Stimulated activated CD4-positive, alpha-beta T cell treated with anti-CD3 and anti-CD28 coated beads, Interleukin-1b, Interleukin-23, amount 100 ng/mL, for 4 hours (primary cell): ENCODE data around the gene ME3.
"Not testable (repeated sequence)": the region's sequence is repeated elsewhere in the genome, so short reads cannot be mapped to it uniquely, and the experiment has no call there.

Experiments
- DNase-seq, 2 donors: peaks; one replicate each; pipeline ENCODE4 v3.0.0-alpha.2; 2020; ENCODE audit warnings: low read depth in 2 of 2

The ME3 gene

DNA sequence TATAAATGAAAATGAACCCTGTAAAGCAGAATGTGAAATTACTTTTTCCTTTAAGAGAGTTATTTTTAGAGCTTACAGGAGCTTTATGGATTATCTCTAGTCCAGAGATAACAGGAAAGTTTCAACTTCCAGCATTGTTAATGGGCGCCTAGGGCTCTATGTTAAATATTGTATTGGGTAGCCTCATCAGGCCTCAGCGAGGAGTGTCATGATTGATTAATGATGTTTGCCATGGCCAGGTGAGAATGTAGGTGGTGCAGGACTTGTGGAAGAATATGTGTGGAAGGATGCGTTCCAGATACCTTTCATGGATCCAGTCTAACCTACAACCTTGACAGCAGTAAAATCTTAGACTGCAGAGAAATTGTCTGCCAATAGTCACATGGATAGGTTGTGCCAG lies 50.6 kb downstream of the ME3 start:
- DNase-seq: no peak

DNA sequence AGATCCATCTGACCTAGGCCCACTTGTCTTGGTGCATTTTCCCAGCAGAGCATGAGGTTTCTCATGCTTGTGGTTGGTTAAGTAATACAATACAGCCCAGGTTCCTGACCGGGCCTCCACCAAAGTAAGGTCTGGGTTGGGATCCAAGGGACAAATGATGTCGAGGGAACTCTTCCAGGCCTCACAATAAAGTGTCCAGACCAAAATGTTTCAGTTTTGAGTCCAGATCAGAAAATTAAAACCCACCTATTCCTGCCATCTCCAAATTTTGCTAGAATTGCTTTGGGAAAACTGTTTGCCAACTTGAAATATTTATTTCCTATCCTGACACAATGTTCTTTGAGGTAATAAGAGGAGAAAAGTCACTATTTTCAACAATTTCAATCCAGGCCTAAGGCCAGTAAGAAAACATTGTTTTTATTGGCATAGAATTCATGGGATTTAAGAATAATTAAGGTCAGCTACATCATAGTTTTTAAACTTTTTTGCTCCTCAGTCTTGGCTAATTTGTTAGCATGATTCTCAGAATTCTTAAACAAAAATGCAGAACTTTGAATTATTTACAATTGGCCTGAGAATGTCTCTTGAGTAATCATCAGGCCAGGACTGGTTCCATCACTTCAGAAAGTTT lies 51.4 kb downstream of the ME3 start:
- DNase-seq: no peak

GRCh38 chr11:86619428-86619827 lies 53.0 kb downstream of the ME3 start:
- not testable (repeated sequence) for DNase-seq

DNA sequence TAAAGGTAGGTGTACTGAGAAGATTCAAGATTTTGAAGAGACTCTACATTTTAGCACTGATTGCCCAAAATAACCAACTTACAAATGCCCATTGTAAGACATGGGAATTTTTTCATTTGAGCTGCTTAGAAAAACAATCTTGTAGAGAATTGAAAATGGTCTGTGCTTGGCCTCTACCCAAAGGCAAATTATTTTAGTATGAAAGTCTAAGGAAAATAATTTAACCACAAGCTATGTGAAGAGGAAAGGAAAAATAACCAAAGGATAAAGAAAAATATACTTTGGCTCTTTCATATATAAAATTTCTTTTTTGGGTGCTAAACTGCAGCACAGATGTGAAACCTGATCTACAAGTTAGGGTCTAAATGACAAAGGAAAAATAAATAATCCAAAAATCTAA lies 54.9 kb downstream of the ME3 start:
- DNase-seq: no peak

DNA sequence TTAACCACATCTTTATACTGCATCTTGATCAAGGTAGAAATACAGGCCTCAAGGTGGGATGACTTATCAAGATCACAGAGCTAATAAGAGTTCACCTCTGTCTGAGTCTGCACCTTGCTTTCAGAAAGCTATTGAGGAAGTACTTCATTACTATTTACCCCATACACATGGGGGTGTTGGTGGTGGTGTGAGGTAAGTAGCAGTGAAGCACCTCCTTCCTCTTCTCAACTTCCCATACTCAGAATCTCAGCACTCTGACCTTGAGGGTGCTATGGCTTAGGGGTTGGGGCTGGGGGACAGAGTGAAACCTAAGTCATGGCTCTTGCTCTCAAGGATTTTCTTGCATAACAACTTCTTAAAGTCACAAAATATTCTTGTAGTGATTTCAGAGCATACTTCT lies 56.9 kb downstream of the ME3 start:
- no peak for DNase-seq

GRCh38 chr11:86610559-86611341 lies 61.7 kb downstream of the ME3 start:
- no peak for DNase-seq

GRCh38 chr11:86608251-86608799 lies 64.1 kb downstream of the ME3 start:
- no peak for DNase-seq

- no peak for DNase-seq
Observed at GRCh38 chr11:86606836-86607481, 65.5 kb downstream of the ME3 start.

- no peak for DNase-seq
Observed at GRCh38 chr11:86606270-86606835, 66.1 kb downstream of the ME3 start.

DNA sequence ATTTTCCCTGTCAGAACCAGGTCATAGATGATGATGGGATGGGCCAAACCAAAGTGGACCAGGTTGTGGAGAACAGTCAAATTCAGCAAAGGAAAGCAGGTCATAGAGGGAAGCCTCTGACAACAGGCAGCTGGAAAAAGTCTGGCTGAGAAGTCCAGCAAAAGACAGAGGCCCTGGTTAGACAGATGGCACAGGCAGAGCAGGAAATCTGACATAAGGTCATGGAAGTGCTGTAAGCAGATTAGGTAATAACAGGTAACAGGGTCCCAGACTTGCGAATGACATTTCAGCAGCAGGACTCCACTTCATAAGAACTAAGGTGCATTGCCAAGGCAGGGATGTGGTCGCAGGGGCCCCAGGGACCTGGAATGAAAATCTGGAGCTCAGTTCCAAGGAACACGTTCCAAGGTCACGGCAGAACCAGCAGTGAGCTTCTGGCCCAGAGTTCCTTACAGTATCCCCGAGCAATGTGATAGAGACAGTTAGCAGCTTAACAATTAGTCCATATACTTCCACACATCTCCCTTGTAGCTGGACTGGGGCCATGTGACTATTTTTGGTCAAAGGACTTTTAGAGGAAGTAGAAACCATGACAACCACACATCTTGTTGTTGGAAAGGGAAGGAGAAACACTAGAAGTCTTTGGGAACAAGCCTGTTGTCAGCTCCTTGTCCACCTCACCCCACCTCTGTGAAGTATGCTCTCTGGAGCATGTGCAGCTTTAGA lies 75.4 kb downstream of the ME3 start:
- DNase-seq: no peak

GRCh38 chr11:86595955-86596354 lies 76.5 kb downstream of the ME3 start:
- no peak for DNase-seq

- no peak for DNase-seq
Observed at GRCh38 chr11:86595451-86595850, 77.0 kb downstream of the ME3 start.

GRCh38 chr11:86594746-86595145 lies 77.7 kb downstream of the ME3 start:
- DNase-seq: no peak

DNA sequence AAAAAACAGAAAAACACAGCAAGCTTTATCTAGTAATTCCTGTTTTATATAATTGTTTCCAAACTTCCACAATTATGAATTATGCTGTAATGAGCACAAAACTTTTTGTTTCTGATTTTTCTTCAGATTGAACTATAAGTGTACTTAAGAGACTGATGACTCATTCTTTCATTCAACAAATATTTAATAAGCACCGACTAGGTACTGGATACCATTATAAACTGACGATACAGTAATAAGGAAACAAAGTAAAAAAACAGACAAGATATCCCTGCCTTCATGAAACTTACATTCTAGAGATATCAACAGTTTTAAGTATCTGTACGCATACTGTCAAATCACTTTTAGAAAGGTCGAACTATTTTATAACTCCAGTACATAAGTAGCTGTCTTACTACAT lies 78.6 kb downstream of the ME3 start:
- no peak for DNase-seq

DNA sequence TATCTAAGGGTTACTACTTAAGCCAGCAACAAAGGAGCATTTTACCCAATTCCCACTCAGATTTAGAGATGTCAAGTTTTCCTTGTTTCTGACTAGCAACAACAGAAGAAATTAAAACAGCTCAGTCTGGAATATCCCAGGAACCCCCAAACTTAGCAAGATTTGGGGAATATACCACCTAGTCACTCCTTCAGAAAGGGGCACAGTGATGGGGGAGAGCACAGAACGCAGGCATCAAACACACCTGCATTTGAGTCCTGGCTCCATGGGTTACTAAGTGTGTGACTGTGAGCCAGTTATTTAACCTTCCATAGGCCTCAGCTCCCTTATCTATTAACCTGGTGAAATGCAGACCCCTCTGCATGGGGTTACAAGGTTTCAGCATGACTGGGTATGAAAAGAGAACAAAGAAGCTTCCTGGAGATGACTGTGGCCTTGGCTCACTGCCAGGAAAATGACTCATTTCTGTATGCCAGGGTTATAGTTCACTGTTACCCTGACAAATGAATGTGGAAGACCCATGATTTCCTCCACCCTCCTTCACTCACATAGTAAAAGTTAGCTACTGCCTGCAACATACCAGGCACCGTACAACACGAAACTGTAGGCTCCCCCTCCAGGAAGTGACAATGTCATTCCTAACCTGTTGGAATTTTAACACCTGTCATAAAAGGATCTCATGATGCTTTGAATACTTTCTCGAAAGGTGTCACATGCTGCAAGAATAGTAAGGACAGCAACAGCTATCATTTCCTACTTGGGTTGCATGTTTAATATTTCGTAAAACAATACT lies 79.6 kb downstream of the ME3 start:
- DNase-seq: peak; percentile 58 to 82

GRCh38 chr11:86592047-86592591 lies 80.3 kb downstream of the ME3 start:
- DNase-seq: no peak

GRCh38 chr11:86591631-86592030 lies 80.8 kb downstream of the ME3 start:
- DNase-seq: no peak

GRCh38 chr11:86589856-86590589 lies 82.4 kb downstream of the ME3 start:
- DNase-seq: no peak

DNA sequence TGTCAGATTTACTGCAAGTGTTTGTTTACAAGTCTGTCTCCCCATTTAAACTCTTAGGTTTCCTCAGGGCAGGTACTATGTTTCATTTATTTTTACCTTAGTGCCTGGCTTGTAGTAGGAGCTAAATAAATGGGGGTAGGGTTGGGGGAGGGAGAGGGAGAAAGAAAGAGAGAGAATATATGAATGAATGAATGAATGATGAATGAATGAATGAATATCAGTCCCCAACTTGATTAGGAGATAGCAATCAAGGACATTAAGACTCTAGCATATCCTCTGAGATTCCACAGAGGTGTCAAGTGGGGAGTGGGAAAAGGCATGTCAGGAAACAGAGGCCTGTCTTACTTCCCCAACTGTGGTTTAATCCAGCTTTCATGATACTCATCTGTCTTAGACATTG lies 83.2 kb downstream of the ME3 start:
- DNase-seq: no peak

- no peak for DNase-seq
Observed at GRCh38 chr11:86588566-86589090, 83.8 kb downstream of the ME3 start.
